Fibroblast of skin of back (primary cell): ENCODE data around the gene GPAM.
"Not testable (repeated sequence)": the region's sequence is repeated elsewhere in the genome, so short reads cannot be mapped to it uniquely, and the experiment has no call there.

Experiments
- DNase-seq: peaks from one replicate; pipeline ENCODE4 v3.0.0-alpha.2; 2013

Gene GPAM

GRCh38 chr10:112215342-112215774 is 31.8 kb upstream of the GPAM start:
- no peak for DNase-seq

- DNase-seq = no peak
These were observed 30.8 kb upstream of the GPAM start for GRCh38 chr10:112214298-112214926.

GRCh38 chr10:112213836-112214235 is 30.3 kb upstream of the GPAM start:
- peak; percentile 90 for DNase-seq

- DNase-seq = no peak
These were observed 29.7 kb upstream of the GPAM start for GRCh38 chr10:112213098-112213823.

DNA sequence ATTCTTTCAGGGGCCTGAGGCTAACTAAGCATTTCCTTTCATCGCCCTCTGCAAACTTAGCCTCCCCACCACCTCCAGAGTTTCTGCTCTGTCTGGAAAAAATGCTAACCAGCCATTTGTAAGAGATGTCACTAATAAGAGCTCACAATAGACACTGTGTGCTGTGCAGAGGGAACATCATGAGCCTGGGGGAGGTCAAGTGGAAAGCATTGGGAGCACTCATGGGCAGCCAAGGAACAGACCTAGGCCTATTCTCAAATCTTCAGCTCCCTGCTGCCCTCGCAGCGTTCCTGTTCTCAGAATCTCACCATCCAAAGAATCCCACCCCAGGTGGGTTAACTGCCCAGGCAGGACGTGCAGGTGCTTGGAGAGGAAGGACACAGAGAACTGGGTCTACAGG is 27.1 kb upstream of the GPAM start:
- no peak for DNase-seq

- no peak for DNase-seq
These were observed 26.1 kb upstream of the GPAM start for GRCh38 chr10:112209684-112210131.

- DNase-seq = peak; percentile 56
These were observed 25.4 kb upstream of the GPAM start for GRCh38 chr10:112208997-112209396.

GRCh38 chr10:112208292-112208691 is 24.7 kb upstream of the GPAM start:
- peak; percentile 73 for DNase-seq

- DNase-seq = no peak
These were observed 19.9 kb upstream of the GPAM start for GRCh38 chr10:112203328-112204076.

- peak; percentile 69 for DNase-seq
These were observed 19.1 kb upstream of the GPAM start for GRCh38 chr10:112202561-112203241.

GRCh38 chr10:112202076-112202475 is 18.5 kb upstream of the GPAM start:
- no peak for DNase-seq

- peak; percentile 40 for DNase-seq
These were observed 17.8 kb upstream of the GPAM start for GRCh38 chr10:112201334-112201733.

DNA sequence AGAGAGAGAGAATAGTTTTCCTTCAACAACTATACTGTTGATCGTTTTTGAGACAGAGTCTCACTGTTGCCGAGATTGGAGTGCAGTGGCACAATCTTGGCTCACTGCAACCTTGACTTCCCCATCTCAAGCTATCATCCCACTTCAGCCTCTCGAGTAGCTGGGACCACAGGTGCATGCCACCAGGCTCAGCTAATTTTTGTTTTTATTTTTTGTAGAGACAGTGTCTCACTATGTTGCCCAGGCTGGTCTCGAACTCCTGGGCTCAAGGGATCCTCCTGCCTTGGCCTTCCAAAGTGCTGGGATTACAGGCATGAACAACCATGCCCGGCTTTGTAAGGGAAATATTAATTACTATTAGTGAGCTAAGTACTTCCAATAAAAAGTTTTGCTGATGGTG is 16.7 kb upstream of the GPAM start:
- DNase-seq = not testable (repeated sequence)

DNA sequence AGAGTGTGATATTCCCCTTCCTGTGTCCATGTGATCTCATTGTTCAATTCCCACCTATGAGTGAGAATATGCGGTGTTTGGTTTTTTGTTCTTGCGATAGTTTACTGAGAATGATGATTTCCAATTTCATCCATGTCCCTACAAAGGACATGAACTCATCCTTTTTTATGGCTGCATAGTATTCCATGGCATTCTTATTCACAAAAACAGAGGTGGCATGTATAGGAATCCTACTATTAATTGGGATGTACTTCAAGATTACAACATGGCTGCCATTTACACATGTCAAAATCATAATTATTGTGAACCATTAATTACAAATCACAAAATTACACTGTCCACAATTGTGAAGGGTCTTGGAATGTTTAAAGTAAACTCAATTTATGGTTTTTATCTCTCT is 14.1 kb upstream of the GPAM start:
- not testable (repeated sequence) for DNase-seq

DNA sequence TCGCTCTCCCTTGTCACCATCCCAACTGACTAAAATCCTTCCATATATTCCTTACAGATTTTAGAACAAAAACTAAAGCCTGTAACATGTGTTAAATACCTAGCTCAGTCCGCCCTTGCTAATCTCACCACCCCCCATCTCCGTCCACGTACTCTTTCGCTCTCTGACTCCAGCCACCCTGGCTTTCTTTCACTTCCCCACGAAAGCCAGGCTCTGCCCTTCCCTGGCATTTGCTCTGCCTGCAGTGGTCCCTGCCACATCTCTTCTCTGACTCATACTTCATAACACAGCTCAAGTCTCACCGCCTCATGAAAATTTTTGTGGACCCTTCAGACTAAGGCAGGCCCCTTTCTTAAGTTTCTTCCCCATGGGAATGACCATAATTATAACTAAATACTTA is 11.7 kb upstream of the GPAM start:
- no peak for DNase-seq

DNA sequence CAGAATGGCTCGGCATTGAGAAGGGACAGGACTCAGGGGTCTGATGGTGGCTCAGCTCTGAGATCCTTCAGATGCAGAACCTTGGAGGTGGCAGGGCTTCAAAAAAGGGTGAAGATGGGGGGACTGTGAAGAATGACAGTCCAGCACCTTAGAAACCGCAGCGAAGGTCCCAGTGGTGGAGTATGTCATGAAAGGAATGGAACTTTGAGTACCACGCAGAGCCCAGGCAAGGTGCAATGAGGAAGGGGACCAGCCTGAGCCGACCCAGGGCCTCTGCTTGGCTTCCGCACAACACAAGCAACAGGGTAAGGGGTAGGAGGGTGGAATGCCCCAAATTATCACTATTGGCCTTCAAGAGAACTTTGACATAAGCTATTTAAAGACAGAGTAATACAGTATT is 8.2 kb upstream of the GPAM start:
- no peak for DNase-seq

DNA sequence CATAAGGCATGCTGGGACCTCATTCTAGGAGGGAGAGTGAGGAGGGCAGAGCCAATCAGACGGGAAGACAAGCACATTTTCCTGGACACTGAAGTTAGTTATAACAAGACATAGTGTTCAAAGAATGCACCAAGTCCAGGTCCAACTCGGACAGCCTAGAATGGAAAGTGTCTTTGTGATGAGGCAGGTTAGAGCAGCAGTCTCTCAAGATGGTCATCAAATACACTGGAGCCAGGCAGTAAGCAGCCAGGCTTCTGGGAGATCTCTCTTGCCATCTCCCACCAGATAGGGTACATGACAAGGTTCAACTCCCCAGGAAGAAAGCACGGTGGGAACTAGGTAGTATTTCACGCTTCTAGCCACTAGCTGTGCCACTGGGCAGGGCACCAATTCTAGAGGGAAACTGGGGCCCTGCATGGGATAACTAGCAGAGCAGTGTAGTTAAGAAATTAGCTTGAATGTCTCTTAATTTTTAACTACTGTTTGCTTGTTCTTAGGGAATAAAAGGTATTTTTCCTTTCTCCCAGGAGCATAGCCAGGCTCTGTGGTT is 7.6 kb upstream of the GPAM start:
- DNase-seq = no peak

GRCh38 chr10:112189465-112189864 is 5.9 kb upstream of the GPAM start:
- DNase-seq = no peak

DNA sequence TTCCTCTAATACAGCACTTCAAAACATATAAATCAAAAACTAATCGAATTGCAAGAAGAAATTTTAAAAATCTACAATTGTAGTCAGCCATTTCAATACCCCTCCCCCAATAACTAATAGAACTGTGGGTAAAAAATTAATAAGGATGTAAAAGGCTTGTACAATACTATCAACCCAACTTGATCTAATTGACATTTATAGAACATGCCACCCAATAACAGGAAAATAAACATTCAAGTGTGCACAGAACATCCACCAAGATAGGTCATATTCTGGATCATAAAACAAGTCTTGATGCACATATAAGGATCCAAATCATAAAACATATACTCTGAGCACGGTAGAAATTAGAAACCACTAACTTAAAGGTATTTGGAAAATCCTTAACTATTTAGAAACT is 4.0 kb upstream of the GPAM start:
- no peak for DNase-seq

DNA sequence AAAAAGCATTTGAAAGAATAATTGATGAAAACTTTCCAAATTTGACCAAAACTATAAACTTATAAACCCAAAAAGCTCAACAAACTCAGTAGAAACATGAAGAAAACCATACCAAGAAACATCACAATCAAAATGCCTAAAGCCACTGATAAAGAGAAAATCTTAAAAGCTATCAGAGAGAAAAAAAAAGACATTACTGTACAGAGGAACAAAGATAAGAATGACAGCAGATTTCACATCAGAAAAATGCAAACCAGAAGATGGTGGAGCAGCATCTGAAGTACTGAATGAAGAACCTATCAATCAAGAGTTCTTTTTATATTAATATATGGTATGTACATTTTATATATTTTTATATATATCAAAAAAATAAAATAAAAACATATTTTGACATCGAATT is 2.4 kb upstream of the GPAM start:
- DNase-seq = no peak

DNA sequence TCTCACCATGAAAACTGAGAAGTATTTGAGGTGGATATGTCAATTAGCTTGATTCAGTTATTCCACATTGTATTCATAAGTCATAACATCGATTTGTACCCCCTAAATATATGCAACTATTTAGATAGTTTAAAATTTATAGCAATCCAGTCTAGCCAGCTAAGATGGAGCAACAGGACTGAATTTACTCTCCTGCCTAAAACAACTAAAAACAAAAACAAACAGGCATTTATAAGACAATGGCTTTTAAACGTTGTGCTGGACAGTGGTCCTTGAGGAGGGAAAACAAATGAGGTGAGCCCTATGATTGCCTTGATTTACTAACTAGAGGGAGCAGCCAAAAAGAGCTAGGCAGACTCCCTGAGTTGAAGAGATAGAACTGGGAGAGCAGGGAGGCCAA is 814 bp upstream of the GPAM start:
- DNase-seq = no peak

DNA sequence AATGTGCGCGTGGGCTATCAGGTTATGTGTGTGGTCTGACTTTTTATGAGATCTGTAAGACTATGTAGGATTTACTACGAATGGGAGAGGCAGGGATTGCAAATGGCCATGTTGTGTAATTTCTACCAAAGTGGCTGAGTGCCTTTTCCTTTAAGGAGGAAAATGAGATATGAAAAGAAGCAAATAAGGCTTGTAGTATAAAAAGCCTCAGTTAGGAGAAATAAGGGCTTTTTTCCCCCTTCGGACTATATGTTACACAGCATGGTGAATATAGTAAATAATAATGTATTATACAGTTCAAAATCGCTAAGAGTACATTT is 447 bp upstream of the GPAM start:
- DNase-seq = no peak

DNA sequence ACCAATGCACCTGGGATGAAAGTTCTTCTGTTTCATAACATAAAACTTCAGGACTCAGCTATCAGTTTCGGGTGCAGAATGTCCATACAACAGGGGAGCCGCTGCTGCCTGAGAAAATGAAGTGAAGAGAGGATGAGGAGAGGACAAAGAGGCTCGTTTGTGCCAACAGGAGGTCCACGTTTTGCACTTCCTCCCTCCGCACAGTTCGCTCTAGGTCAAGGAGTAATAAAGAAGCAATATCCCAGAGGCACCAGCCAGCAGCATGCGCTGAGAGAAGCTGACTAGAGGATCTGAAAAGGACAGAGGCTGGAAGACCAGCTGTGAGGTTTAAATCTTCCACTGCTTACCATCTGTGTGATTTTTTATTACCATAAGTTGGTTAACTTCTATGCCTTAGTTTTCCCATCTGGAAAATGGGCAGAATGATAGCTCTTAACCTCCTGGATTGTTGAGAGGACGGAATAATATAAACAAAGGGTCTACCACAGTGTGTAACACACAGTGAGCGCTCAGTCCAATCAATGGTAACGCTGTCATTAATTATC is 709 bp downstream of the GPAM start:
- no peak for DNase-seq
